Measurements from ENCODE around the gene ARHGEF28.

ARHGEF28 gene

DNA sequence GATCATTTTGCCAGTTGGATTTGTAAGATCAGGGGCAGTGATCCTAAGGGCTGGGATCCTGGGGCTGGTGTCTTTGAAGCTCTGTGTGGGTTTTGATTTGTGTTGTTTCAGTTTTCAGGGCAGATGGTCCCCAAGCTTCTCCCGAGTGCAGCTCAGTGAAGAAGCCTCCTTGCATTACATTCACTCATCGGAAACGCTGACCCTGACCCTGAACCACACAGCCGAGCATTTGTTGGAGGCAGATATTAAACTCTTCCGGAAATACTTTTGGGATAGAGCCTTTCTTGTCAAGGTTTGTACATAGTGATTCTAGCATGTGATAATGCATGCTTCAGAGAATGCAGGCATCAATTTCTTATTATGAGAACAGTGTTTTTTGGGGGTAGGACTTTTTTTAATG is 150.4 kb downstream of the ARHGEF28 start:
- no peak for DNase-seq (ENCODE audit: low read depth in 2 of 2)

DNA sequence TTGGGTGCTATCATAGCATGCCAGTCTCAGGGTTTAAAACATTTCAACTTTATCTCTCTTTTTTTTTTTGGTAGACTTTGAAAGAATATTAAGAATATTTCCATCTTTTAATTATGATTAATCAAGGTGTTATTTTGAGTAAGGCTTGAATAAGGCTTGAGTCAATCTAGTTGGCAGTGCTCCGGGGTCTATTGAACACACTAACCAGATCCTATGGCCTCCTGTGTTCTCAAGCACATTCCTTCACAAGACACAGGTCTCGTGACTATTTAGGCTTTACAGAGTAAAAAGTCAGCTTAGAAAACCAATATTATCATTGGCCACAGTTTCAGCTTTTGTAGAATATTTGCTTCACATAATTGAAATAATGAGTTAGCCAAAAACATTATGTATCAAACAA is 151.2 kb downstream of the ARHGEF28 start:
- no peak for DNase-seq (ENCODE audit: low read depth in 2 of 2)

DNA sequence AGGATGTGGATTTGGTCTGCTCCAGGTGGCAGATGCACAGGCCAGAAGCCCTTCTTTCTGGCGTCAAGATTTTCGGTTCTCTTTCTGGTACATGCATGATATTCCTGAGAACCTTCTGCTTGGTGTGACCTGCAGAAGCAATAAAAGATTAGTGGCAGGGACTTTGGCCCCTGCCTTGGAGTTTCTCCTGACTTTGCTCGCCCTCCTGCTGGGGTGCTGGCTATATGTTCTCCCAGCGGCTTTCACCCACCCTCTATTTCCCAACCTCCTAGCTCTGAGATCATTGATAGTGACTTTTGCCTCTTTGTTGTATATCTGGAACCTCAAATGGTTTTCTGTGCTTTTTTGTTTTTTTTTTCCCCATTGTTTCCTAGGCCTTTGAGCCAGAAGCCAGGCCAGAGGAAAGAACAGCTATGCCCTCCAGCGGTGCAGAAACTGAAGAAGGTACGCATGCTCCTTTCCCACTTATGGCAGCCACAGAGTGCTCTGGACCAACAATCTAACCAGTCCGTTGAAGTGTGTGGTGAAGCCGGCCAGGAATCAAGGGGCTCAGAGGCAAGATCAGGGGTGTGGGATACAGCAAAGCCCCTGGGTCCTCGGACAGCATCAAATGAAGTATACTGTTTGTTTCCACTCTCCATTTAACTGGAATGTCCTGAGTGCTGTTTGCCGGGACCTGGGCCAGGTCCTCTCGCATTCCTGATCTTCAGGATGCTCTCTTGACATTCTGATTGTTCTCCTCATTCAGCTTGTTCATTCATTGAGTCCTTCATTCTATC is 154.5 kb downstream of the ARHGEF28 start:
- no peak for DNase-seq (ENCODE audit: low read depth in 2 of 2)

DNA sequence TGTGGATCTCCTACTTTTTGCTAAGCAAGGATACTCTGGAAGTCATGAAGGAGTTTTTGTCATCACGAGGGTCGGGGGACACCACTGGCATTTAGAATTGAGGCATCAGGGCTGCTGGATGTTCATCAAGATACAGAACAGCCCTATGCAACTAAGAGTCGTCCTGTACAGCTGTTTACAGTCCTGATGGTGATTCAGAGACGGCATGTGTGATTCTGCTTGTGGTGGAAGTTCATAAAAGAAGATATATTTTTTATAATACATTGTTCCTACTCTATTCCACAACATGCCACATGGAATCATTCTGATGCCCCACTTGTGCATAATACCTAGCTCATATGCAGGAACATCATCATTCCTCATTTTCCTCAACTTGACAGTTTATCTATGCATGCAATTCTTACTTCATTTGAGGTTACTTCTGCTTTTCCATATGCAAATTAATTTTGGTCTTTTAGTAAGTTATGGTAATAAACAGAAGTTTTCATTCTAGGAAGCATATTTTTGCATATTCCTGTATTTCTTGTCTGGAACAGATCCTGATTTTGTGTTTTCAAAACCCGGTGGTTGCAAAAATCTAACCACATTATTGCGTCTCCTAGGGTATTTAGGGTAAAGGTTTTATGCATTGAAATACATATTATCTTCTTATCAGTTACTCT is 155.2 kb downstream of the ARHGEF28 start:
- DNase-seq (ENCODE audit: low read depth in 2 of 2) = no peak

DNA sequence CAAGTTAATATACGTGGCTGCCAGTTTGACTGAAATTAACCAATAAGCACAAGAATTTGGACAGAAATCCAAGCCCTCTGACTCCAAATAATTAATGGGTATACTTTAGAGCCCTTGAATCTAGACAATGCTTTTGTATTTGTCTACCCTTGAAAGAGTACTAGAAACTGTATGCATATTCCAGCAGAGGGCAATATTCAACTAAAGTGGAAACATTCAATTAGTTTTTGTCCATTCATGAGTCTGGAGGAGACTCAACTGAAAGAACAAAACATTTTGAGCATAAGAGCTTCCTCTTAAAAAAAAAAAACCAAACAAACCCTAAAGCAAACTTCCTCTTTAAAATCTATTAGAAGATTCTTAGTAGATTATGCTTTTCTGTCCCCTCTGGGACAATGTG is 157.8 kb downstream of the ARHGEF28 start:
- DNase-seq (ENCODE audit: low read depth in 2 of 2) = no peak

DNA sequence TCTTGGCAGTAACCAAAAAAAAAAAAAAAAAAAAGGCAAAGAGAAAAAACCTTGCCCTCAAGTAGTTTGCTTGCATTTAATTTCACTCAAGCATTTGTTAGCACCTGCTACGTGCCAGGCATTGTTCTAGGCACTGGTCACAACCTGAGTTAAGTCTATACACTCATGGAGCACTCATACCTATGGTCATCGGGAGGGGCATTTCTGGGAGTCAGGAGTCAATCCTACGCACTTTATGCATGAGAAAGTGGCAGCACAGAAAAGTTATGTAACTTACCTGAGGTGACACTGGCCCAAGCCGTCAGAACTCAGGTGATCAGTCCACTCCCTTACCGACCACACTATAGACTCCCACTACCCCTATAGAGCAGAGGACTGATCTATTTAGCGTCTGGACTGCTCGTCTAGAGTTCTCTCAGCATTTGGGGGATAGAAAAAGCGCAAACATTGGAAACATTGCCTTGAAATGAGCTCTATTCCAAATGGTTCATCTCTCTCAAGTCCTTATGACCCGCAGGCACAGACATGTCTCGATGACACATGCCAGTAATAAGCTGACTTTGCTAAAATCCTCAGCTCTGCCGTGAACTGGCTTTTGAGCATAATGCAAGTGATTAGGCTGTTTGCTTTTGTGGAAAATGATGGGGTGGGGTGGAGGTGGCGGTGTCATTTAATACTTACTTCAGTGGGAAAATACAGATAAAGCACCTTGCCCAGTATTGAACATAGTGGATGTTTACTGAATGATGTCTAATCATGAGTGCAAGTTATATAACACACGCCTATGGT is 160.2 kb downstream of the ARHGEF28 start:
- no peak for DNase-seq (ENCODE audit: low read depth in 2 of 2)

DNA sequence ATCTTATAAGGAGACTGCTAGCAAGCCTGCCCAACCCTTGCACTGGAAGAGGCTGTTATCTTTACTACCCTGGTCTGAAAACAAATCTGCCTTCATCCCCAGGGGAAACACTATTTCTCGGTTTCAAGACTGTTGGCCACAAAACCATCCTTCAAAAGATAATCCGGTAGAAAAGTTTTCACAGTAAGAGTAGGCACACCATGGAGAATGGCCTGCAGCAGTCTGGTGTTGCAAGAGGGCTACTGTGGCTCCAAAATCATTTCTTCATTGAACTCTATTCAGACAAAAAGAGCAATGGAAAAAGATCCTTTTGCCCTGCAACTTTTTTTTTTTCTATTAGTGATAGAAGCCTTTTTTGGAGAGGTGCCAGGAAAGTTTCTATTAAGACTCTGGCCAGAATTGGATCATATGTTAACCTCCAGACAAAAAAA is 163.9 kb downstream of the ARHGEF28 start:
- DNase-seq (ENCODE audit: low read depth in 2 of 2) = no peak

DNA sequence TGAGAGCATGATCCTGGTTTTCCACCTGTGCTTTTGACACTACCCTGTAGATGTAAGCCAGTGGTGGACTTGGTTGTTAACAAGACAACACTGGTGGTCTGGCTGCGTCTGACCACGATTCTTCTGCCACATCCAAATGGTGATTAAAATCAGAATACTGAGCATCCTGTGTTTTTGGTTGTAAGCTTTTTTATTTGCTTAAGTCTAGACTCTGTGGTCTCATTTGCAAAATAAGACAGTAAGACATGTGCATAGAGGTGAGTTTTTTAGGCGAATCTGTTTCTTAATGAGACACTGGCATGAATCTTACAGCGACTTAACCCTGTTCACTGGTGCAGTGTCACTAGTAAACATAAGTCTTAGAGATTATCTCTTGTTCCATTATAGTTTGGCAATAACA is 165.4 kb downstream of the ARHGEF28 start:
- DNase-seq (ENCODE audit: low read depth in 2 of 2) = no peak

DNA sequence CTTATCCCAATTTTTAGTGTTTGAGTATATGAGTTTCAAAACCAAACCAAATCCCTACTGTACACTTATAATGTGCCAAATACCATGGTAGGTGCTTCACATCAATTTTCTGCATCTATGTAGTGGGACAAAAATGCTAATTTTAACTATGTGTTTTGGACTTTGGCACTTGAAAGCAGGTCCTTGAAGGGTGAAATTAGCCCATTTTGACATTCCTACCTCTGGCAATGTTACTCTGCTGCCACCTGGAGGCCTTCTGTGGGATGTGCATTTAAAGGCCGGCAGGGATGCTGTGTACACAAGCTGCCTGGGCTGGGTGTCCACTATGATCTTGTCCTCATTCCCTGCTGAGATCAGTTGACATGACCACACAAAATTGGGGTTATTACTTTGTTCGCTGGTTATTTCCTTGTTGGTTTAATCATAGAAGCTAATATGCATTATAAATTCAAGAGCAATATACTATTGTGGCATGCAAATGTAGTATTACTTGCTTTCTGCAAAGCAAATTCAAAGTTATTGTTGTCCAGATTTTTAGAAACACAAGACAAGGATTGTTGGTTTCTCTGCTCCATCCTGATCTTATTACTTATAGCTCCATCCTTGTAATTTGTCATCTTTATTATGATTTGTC is 166.8 kb downstream of the ARHGEF28 start:
- peak; percentile 38 to 55 for DNase-seq (ENCODE audit: low read depth in 2 of 2)

DNA sequence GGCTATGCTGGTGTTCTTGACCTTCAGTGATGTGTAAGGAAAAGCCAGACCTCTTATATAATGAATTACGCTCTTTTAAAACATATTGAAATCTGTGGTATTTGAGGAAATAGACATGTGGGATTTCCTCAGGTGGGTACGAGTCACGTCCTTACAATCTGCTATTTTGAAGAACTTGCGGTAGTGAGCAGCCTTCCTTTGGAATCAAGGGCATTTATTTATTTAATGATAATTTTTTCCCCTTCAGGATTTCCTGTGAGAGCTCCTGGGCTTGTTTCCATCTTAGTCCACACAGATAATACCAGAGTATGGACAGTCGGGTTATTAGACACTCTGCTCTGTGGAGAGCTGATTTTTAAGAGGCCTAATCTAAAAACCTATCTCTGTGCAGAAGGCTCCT is 167.9 kb downstream of the ARHGEF28 start:
- no peak for DNase-seq (ENCODE audit: low read depth in 2 of 2)

DNA sequence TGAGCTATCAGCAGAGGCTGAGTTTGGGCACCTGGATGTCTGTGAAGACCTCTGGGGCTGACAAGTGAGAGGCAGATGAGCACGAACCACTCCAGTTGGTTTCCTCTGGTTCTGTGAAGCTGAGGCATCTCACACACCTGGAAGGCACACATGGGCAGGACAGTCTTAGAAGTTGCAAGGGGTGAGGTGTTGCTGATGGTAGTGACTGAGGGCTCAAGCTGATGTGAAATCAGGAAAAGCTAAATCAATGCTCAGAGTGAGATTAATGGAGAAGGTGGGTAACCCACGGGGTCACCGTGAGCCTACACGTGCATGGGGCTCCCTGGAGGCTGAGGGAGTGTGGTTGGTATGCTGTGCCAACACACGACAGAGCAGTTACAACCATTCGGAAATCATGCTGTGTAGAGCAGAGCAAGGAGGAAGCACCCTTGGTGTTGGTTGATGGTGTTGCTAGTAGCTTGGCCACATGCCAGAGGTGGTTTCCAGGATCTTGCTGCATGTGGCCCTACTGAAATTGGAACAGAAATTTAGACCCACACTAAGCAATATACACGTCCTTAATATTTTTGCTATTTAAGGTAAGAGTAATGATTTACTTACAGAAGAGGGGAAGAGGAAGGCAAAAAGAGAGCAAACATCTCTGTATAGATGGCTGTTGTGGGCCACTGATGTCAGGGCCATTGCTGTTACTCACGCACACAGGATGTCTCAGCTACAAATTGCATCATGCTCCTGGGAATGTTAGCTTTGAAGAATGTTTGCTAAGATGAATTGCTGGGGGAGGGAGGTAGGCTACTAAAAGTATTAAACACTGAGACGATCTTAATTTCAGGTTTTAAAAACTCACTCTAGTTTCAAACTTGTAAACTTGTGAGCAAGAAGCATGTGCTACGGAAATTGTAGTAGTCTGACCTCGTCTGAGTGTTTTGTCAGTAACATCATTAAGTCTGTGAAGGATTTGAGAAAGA is 170.5 kb downstream of the ARHGEF28 start:
- no peak for DNase-seq (ENCODE audit: low read depth in 2 of 2)

DNA sequence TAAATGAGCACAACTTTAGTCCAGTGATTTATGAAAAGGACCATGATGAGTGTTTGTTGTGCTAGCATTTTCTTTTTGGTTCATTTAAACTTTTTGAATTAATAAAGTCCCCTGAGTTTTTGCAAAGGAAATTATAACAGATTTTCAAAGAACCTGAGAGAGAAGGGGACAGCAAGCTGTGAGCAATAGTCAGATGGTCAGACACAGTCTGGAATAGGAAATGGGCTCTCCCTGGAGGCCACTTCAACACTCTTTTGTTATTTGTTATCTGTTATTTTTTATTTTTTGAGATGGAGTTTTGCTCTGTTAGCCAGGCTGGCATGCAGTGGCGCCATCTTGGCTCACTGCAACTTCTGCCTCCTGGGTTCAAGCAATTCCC is 171.1 kb downstream of the ARHGEF28 start:
- DNase-seq (ENCODE audit: low read depth in 2 of 2) = no peak

DNA sequence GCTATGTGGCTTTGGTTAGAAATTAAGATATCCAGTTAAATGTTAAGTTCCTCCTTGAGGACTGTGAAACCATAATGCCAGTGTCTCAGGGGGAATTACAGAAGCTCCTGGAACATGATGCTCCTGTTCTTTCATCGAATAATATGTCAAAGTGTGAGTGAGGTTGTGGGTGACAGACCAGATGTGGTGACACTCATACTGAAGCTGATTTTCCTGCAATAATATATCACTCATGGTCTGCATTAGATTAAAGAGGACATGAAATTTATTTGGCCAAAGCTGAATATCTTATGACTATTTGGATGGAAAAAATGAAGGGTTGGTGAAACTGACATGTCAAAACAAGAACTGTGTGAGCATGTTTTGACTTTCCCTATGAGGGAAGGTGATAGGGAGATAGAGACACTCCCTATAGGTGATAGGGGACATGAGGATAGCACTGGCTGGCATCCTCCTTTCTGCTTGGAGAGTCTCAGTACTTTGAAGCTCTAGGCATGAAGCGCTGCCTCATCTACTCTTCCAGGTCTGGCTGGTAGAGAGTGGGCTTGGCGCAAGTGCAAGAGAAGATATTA is 173.5 kb downstream of the ARHGEF28 start:
- no peak for DNase-seq (ENCODE audit: low read depth in 2 of 2)

DNA sequence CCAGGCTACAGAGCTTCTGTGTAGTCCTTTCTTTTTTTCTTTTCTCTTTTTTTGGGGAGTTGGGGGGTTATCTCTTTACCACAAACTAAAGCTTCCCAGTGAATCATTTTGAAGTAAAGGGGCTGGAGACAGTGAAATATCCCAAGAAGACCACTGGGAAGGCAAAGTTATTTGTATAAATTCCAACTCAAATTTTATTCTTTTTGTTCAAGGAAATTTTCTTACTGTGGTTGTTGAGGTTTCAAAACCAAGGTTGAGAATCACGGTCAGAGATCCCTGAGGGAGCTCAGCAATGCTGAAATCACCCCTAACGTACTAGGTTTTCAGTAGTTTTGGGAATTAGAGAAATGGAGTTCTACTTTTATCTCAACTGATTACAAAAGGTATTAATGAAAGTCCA is 175.7 kb downstream of the ARHGEF28 start:
- DNase-seq (ENCODE audit: low read depth in 2 of 2) = no peak

DNA sequence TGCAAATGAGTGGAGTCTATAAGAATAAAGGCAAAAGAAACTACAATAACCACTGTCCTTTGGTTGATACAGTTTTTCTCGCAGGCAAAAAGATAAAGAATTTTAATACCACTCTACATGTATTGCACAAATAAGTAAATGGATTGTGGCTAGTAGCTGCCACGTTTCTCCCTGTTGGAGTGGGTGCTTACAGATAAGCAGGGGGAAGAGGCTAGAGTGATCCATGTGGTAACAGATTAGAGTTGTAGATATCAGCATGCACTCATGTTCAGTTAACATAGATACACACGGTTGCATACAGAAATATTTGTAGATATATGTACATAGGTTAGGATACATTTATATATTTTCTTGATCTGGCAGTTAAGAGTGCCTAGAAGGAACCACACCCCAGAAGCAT is 179.5 kb downstream of the ARHGEF28 start:
- DNase-seq (ENCODE audit: low read depth in 2 of 2) = no peak

DNA sequence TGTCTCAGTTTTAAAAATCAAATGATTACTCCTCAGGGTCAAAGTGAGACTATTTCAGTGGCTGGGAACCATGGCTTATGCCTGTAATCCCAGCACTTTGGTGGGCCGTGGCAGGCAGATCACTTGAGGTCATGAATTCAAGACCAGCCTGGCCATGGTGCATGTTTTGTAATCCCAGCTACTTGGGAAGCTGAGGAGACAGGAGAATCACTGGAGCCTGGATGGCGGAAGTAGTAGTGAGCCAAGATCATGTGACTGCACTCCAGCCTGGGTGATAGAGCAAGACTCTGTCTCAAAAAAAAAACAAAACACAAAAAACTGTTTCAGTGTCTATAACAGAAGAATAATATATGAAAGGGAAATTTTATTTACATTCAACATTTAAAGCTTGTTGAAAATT is 182.9 kb downstream of the ARHGEF28 start:
- DNase-seq (ENCODE audit: low read depth in 2 of 2) = no peak

DNA sequence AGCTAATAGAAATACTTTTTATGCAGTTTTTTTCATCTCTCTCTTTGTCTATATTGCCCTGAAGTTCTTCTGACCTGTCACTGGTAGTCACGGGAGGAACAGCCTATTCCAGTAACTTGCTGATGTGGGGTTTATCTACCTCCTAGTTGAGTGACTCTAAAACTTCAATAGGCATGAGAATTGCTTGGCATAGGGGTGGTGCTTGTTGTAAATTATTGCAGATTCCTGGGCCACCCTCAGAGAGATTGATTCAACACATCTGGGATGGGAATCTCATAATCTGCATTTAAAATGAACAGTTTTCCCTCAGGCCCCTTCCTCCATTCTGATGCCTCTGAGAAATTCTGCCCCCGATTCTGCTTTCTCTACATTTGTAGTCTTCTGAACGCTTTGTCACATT is 184.4 kb downstream of the ARHGEF28 start:
- DNase-seq (ENCODE audit: low read depth in 2 of 2) = no peak

DNA sequence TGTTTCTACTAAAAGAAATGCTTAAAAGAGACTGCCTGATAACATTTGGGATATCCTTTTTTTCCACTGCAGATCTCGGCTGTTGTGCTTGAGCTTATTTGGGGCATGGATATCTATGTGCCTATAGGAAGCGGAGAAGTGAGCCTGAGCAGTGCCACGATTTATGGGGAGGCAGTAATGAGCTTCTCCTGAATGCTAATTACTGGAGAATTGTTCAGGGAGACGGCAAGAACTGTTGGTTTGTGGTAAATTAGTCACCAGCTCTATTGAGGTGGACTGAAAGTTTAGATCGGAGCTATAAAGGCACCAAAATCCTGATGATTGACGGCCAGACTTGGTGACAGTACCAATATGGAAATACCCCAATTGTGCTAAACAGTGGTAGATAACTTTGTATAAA is 186.5 kb downstream of the ARHGEF28 start:
- DNase-seq (ENCODE audit: low read depth in 2 of 2) = no peak

DNA sequence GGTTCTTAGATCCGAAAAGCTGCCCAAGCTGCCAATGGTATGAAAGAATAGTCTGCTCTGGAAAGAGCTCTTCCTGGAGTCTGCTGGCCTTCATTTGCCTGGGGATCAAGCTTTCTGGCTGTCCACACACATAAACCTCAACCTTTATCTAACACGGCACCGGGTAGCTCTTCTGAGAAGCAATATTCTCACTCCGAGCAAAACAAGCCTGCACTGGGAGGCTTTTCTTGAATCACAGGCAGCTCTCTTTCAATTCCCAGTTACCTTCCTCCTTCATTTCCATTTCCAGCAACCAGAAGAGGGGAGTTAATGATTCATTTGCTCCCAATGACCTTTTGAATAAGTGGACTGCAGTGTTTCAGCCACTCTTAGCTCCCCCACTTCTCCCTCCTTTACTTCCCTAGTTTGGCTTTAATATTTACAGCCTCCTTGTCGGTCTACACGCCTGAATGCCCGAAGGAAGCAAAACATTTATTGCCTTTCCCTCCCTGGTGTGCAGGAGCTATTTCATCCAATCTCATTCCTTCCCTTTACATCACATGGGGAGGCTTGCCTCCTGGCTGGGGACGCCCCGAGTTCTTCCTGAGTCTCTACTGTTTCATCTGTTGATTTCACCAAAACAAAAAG is 187.1 kb downstream of the ARHGEF28 start:
- no peak for DNase-seq (ENCODE audit: low read depth in 2 of 2)

DNA sequence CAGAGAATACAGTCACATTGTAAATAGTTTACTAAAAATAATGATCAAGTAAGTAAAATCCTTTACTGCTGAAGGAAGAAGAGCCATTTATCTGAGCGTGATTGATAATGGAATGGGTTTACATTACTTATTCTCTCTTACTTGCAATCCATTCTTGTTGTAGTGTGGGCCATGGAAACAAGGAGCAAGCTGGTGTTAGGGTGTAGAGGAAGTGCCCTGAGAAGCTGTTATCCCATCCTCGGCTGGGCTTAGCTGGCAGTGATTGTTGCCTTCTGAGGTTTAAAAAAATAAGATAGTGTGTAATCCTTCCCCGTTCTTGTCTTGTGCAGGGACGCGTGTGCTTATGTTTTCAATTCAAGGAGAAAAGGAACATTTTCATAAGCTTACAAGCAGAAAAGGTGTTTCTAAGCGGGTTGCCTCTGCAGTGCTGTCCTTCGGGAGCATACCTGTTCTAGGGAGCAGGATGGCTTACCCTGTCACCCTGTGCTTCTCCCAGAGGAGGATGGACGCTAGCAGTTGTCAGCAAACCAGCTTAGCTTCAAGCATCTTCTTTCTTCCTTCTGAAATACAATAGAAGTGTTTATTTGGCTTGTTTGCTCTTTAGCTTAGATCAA is 188.3 kb downstream of the ARHGEF28 start:
- DNase-seq (ENCODE audit: low read depth in 2 of 2) = no peak

Data from stimulated activated CD4-positive, alpha-beta T cell treated with anti-CD3 and anti-CD28 coated beads, Interleukin-4, amount 100 ng/mL, for 48 hours (primary cell).